GM19455 (cell line): ENCODE data around the gene KAZALD1.

Experiments used
- ATAC-seq: cut with Tn5 transposase; IDR thresholded peaks from one replicate; pipeline ENCODE4 v1.9.1; 2021; ENCODE audit not compliant: unreplicated experiment

Gene KAZALD1, protein sequence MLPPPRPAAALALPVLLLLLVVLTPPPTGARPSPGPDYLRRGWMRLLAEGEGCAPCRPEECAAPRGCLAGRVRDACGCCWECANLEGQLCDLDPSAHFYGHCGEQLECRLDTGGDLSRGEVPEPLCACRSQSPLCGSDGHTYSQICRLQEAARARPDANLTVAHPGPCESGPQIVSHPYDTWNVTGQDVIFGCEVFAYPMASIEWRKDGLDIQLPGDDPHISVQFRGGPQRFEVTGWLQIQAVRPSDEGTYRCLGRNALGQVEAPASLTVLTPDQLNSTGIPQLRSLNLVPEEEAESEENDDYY

DNA sequence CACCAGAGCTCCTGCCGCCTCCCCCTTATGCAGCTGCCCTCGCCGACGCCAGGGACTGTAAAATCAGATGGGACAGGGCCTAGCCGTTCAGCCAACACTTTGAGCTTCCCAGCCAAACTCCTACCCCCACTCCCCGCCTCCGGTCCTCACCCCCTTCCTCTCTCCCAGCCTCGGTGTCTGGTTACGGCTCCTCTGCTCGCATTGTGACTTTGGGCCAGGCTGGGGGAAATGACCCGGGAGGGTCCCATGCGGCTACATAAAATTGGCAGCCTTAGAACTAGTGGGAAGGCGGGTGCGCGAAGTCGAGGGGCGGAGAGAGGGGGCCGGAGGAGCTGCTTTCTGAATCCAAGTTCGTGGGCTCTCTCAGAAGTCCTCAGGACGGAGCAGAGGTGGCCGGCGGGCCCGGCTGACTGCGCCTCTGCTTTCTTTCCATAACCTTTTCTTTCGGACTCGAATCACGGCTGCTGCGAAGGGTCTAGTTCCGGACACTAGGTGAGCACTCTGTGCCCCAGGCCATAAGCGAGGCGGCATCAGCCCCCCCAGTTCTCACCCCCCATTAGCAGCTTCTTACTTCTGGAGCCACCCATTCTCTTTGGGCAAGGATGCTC lies at the start of gene KAZALD1:
Gene KAZALD1, plus strand, starts transcription at position 366 of the 608 bp plus-strand sequence. CDS start 604 bp downstream, outside the sequence.
- peak; percentile 12 for ATAC-seq

DNA sequence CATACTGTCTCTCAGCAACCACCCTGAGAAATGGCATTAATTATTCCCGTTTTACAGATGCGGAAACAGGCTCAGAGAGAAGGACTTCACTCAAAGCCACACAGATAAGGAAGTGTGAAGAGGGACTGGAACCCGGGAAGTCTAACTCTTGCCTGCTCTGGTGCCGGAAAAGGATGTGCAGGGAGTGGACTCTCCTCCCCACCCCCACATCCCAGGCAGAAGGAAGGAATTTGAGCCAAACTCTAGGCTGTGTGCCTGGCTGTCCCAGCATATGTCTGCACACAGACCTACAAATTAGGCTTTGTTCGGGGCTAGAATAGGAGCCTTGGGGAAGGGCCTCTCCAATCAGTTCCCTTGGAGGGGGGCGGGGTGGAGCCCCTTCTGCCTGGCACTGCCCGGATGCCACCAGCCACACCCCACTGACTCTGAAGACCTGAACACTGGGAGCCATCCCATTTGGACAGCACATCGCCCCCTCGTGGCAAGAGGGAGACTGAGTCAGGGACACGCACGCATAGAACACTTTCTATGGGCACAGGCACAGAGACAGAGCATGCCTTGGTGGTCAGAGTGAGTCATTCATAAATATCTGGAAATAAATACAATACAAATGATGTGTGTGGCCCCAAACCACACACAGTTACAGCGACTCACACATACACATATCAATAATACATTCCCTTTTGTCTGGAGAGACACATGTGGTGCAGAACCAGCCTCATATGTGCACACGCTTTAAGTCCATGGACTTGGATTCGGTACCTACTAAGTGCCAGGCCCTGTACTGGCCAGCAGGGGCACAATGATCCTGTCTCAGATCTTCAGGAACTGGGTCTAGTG lies 49.0 kb upstream of the KAZALD1 start:
- ATAC-seq, result peak; percentile 80

- no peak for ATAC-seq
These were observed 48.4 kb upstream of the KAZALD1 start for GRCh38 chr10:101013365-101013825.

- no peak for ATAC-seq
These were observed 47.4 kb upstream of the KAZALD1 start for GRCh38 chr10:101014230-101014884.

DNA sequence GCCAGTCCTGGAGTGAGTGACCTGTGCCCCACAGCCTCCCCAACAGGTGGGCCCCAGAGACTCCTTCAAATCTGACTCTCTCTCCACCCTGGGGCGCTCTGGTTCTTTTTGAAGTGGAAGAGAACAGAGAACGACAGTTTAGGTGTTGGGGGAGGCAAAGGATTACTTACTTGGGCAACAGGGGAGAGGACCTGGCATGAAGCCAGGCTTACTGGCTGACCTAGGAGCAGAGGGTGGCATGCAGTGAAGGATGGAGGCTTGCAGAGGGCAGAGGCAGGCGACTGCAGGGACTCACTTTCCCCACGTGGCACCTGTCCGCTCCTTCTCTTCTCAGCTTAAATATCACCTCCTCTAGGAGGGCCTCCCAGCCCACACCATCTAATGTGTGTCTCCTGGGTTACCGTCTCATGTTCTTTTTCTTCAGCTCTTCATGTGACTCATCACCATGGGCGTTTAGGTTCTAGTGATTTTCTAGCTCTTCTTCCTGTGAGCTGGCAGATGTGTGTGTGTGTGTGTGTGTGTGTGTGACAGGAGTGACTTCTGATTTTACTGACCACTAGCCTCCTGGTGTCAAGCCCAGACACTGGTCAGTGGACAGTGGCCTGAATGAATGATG lies 46.7 kb upstream of the KAZALD1 start:
- no peak for ATAC-seq

DNA sequence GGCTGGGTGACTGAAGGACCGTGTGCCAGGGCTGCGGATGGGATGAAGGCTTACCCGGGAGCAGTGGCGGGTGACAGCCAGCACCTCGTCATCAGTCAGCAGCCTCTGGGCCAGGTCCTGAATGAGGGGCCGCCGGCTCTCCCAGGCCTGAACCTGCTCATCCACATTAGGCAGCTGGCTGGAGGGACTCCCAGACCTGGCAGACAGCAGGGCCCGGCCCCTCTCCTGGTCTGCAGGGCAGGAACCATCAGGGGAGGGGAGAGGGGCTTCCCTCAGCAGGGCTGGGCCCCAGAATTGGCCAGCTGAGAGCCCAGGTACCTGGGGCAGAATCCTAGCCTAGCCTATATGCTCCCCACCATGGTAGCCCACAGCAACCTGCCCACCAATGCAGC lies 46.2 kb upstream of the KAZALD1 start:
- no peak for ATAC-seq

GRCh38 chr10:101016814-101017213 lies 45.0 kb upstream of the KAZALD1 start:
- ATAC-seq, result no peak

DNA sequence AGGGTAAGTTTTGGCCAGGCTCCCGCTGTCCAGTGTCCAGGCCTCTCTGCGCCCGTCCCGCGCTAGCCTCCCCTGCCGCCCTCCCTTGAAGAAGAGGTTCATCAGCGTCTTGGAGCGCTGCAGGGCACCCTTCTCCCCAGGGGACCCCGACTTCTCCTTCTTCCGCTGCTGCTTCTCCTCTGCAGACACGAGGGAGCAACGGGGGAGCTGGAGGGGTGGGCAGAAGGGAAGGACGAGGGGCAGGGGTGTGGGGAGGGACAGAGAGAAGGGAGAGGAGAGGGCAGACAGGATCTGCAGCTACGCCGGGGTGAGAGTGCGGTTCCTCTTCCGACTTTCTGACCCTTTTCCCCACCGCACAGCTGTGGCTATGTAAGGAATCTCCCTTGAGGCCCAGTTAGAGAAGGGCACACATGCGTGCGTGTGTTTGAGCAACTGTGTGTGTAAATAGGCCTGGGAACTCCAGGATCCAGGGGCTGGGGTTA lies 43.6 kb upstream of the KAZALD1 start:
- no peak for ATAC-seq

GRCh38 chr10:101018600-101019439 lies 43.0 kb upstream of the KAZALD1 start:
- ATAC-seq, result no peak

DNA sequence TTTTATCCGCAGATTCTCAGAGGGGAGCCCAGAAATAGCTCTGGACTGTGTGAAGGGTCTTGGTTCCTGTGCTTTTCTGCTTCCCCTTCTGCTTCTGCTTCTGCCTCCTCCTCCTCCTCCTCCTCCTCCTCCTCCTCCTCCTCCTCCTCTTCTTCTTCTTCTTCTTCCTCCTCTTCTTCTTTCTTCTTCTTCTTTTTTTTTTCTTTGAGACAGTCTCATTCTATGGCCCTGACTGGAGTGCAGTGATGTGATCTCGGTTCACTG lies 42.4 kb upstream of the KAZALD1 start:
- ATAC-seq, result no peak

DNA sequence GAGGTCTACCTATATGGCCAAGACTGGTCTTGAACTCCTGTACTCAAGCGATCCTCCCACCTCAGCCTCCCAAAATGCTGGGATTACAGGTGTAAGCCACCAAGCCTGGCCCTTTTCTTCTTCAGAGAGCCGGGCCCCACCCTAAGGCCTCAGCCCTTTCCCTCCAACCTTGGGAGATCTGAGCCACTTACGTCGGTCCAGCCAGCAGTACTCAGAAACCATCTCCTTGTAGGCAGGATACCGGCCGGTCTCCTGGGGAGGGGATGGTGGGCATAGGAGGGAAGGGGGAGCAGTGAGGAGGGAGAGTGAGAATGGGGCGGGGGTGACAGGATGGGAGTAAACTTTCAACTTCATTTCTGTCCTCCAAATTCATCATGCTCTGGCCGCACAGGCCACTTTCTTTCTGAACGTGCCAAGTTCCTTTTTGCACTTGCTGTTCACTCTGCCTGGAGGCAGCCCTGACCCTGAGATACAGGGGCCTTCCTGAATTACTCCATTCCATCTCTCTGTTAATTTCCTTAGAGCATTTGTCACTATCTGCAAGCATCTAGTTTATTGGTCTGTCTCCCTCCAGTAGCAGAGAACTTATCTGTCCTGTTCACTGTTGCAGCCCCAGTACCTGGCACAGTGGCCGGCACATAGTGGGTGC lies 41.2 kb upstream of the KAZALD1 start:
- no peak for ATAC-seq

DNA sequence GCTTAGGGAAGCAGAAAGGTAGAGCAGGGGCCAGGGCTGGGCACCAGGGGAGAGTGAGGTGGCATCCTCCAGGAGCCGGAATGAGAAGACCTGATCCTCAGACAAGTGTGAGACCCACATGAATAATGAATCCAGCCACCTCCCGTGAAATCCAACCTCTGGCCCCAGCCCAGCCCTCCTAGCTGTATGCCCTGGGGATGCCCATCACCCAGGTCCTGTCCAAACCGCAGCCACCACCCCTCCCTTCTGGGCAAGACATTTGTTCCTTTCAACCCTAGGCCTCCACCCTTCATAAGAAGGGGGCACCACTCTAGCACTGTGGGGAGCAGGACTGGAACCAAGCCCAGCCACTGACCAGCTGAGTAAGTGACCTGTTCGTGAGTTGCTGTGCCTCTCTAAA lies 40.5 kb upstream of the KAZALD1 start:
- no peak for ATAC-seq

DNA sequence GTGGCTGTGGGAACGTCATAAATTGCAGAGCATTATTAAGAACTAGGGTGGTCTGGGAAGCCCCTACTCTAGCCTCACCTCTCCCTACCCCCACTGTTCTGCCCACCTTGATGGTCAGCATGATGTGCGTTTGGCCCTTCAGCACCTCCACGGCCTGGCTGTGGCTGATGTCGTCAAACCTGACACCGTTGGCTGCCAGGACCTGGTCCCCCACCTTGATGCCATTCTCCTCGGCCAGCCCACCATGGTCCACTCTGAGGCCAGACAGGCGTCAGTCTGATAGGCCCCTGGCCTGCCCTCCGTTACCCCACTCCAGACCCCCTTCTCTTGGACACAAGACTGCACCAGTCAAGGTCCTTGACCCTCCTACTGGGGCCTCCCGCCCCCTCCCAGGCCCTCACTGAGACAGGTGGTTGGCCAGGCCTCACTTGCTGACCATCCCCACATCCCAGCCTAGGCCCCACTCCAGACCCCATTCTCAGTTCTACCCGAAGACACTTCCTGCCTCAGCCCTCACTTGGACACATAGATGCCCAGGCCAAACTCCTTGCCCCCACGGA lies 40.0 kb upstream of the KAZALD1 start:
- ATAC-seq, result no peak

GRCh38 chr10:101022967-101023705 lies 38.7 kb upstream of the KAZALD1 start:
- ATAC-seq, result no peak

DNA sequence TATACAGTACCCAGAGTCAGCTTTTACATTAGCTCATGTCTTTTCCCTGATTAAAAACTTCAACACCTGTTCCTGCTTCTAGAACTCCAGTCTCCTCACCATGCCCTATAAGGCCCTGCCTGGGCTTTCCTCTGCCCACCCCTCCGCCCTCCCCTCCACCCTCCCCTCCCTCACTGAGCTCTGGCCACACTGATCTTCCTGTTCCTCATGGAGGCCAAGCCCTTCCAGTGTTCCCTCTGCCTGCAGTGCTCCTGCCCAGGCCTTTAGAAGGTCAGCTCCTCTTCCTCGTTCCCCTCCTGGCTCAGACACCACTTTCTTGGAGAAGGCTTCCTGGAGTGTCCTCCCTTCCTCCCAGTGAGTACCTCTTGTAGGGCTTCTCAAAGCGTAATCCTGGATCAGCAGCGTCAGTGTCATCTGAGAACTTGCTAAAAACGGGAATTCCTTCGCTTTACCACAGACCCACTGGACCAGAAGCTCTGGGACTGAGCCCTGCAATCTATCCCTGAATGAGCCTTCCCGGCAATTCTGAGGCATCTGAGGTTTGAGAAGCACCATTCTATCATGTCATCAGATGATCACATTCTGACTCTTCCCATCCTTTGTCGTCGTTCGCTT lies 34.6 kb upstream of the KAZALD1 start:
- no peak for ATAC-seq

GRCh38 chr10:101028446-101029337 lies 33.1 kb upstream of the KAZALD1 start:
- ATAC-seq, result no peak
